Measurements from ENCODE around the gene PTPN1. TPM values are rescaled to one million over a fixed set of nuclear protein-coding genes. Genes with fewer than 3 reads are reported as not detected.

The PTPN1 gene
- total and polyA plus RNA-seq, 10 donors, result 20.5 to 84.9 (median 68.6) TPM

- H3K9me3 ChIP-seq, result no peaks in the 10 kb centered on the region
- H3K27me3 ChIP-seq (replicated peaks in 1 of 7), result no peaks in the 10 kb centered on the region
- intact Hi-C loops (cut with DNase I; ENCODE audit: low total_unique reads), result loop anchor here (5.0 kb wide), 1 partner anchor 49 kb away; no protein-coding TSS in a partner anchor
- peaks cover 14 to 98% (median 60%) of the 10 kb centered on the region in 6 donors for H3K4me1 ChIP-seq
- H3K4me3 ChIP-seq, result no peak overlapping the region
- peak overlapping the region in 2 of 8 donors; percentile 59 to 74 for H3K27ac ChIP-seq
- WGBS, 5 donors, result 73 to 92% (median 85%) methylated on average over 2 of the region's 2 CpGs
- peaks cover 5 to 99% (median 56%) of the 10 kb centered on the region in 6 donors for H3K36me3 ChIP-seq
- no peak for DNase-seq
- no peak for TF ChIP-seq POLR2A (IDR thresholded peaks at IDR 0.05)
- TF ChIP-seq POLR2AphosphoS5 (IDR thresholded peaks at IDR 0.05), result no peak
- TF ChIP-seq CTCF (IDR thresholded peaks at IDR 0.05 in 8 of 11, conservative IDR thresholded peaks at IDR 0.05 in 3 of 11), result no peak
These were observed 61.3 kb downstream of the PTPN1 start for GRCh38 chr20:50571466-50571865.

- DNase-seq, result no peak
- Histone ChIP-seq H3K9me3 (no peaks in the 10 kb centered on the region), H3K4me3 (no peak overlapping the region), H3K27ac (peak overlapping the region in 7 of 8 donors; percentile 20 to 74 (median 46)), H3K36me3 (peaks cover 5 to 99% (median 63%) of the 10 kb centered on the region in 6 donors), H3K27me3 (replicated peaks in 1 of 7) (no peaks in the 10 kb centered on the region), H3K4me1 (peaks cover 14 to 86% (median 54%) of the 10 kb centered on the region in 6 donors)
- intact Hi-C loops (cut with DNase I; ENCODE audit: low total_unique reads), result loop anchor here (5.0 kb wide), 1 partner anchor 51 kb away; no protein-coding TSS in a partner anchor
- 36 to 44% (median 39%) methylated on average over 6 of the region's 6 CpGs for WGBS, 5 donors
- TF ChIP-seq CTCF (IDR thresholded peaks at IDR 0.05 in 8 of 11, conservative IDR thresholded peaks at IDR 0.05 in 3 of 11), result no peak
- peak in 2 of 3 donors; percentile 10 to 22 for TF ChIP-seq POLR2AphosphoS5 (IDR thresholded peaks at IDR 0.05)
These were observed 63.0 kb downstream of the PTPN1 start for GRCh38 chr20:50572938-50573777.

- 86 to 98% (median 94%) methylated on average over 9 of the region's 9 CpGs for WGBS, 5 donors
- no peaks in the 10 kb centered on the region for H3K9me3 ChIP-seq
- H3K27ac ChIP-seq, result peak overlapping the region in 4 of 8 donors; percentile 37 to 74 (median 50)
- peaks cover 14 to 77% (median 50%) of the 10 kb centered on the region in 6 donors for H3K4me1 ChIP-seq
- intact Hi-C loops (cut with DNase I; ENCODE audit: low total_unique reads), result loop anchor here (5.0 kb wide), 1 partner anchor 52 kb away; no protein-coding TSS in a partner anchor
- TF ChIP-seq POLR2AphosphoS5 (IDR thresholded peaks at IDR 0.05), result peak in 1 of 3 donors; percentile 41
- no peak for TF ChIP-seq POLR2A (IDR thresholded peaks at IDR 0.05)
- H3K36me3 ChIP-seq, result peaks cover 3 to 99% (median 63%) of the 10 kb centered on the region in 6 donors
- no peaks in the 10 kb centered on the region for H3K27me3 ChIP-seq (replicated peaks in 1 of 7)
- no peak for DNase-seq
- no peak overlapping the region for H3K4me3 ChIP-seq
These were observed 63.9 kb downstream of the PTPN1 start for GRCh38 chr20:50574108-50574507.

GRCh38 chr20:50574586-50574985, 64.4 kb downstream of the PTPN1 start:
- no peak for DNase-seq
- Histone ChIP-seq H3K4me3 (no peak overlapping the region), H3K4me1 (peaks cover 14 to 75% (median 51%) of the 10 kb centered on the region in 6 donors), H3K27ac (no peak overlapping the region), H3K36me3 (peaks cover 2 to 99% (median 64%) of the 10 kb centered on the region in 6 donors), H3K9me3 (no peaks in the 10 kb centered on the region), H3K27me3 (replicated peaks in 1 of 7) (no peaks in the 10 kb centered on the region)
- intact Hi-C loops (cut with DNase I; ENCODE audit: low total_unique reads), result loop anchor here (5.0 kb wide), 1 partner anchor 52 kb away; no protein-coding TSS in a partner anchor
- TF ChIP-seq CTCF (IDR thresholded peaks at IDR 0.05 in 8 of 11, conservative IDR thresholded peaks at IDR 0.05 in 3 of 11) (no peak), POLR2A (IDR thresholded peaks at IDR 0.05) (no peak), POLR2AphosphoS5 (IDR thresholded peaks at IDR 0.05) (no peak)
- WGBS, 5 donors, result 90 to 95% (median 92%) methylated on average over 5 of the region's 5 CpGs
